GM18858 (cell line): ENCODE data around the gene SMARCA5.
A peak's percentile ranks its signal among the peaks of the same experiment; 100 is the strongest.

Source experiments
- ATAC-seq: cut with Tn5 transposase; IDR thresholded peaks from one replicate; pipeline ENCODE4 v1.9.1; 2021; ENCODE audit not compliant: unreplicated experiment

SMARCA5 gene

DNA sequence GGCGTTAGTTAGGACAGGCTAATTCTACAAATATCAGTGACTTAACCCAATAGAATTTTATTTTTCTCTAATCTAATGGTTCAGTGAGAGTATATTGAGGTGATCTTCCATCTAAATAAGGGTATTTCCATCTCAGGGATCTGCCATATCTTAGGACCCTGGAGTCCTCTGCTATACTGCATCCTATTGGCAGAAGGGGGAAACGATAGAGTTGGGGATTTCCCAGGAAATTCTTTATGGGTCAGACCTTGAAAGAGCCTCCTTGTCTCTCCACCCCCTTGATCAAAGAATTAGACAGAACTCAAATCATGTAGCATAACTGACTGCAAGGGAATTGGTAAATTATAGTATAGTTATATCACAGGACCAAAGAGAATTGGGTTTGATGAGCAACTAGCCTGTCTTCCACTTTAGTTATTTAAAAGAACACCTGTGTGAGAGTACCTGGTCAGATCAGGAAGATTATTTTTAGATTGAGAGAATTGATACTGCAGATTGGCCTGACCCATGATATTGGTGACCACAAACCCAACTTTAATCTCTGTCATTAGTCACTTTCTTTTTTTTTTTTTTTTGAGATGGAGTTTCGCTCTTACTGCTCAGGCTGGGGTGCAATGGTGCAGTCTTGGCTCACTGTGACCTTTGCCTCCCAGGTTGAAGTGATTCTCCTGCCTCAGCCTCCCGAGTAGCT is 25.6 kb downstream of the SMARCA5 start:
- peak; percentile 61 for ATAC-seq

GRCh38 chr4:143539670-143540023 is 26.1 kb downstream of the SMARCA5 start:
- ATAC-seq, result no peak

DNA sequence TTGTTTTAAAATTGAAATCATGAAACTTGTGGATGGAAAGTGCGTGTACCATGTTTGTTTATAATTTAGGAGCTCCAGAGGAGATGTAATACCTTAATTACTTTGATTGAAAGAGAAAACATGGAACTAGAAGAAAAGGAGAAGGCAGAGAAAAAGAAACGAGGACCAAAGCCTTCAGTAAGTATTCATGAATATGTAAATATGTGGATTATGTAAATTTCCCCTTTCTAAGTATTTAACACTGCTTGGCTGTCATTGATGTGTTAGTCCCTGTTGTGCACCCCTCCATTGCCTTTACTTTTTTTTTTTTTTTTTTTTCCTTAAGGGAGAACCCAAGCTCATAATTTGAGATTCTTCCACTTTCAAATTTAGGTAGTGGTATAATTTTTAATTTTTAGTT is 36.4 kb downstream of the SMARCA5 start:
- ATAC-seq, result no peak

- ATAC-seq, result peak; percentile 53
Measured at GRCh38 chr4:143554728-143555597, 41.5 kb downstream of the SMARCA5 start.

GRCh38 chr4:143555676-143556075 is 42.2 kb downstream of the SMARCA5 start:
- ATAC-seq, result no peak

GRCh38 chr4:143558286-143558685 is 44.8 kb downstream of the SMARCA5 start:
- ATAC-seq, result no peak

GRCh38 chr4:143558823-143559756 is 45.6 kb downstream of the SMARCA5 start:
- peak; percentile 81 for ATAC-seq

GRCh38 chr4:143559757-143560147 is 46.2 kb downstream of the SMARCA5 start:
- no peak for ATAC-seq

DNA sequence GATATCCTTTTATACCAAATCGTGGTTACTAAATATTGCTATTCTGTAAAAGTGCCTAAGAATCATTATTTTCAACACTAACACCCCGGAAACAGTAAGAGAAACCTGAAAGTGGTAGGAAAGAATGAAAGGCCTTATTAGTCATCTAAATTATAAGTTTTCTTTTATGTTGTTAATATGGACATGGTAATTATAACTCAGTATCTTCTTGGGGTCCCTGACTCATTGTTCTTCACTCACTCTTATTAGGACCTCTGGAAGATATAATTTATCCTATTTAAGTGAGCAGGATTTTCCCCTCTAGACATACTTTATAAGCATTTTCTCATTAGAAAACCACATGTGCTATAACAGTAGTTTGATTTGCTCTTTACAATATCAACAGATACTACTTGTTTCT is 51.0 kb downstream of the SMARCA5 start:
- no peak for ATAC-seq

DNA sequence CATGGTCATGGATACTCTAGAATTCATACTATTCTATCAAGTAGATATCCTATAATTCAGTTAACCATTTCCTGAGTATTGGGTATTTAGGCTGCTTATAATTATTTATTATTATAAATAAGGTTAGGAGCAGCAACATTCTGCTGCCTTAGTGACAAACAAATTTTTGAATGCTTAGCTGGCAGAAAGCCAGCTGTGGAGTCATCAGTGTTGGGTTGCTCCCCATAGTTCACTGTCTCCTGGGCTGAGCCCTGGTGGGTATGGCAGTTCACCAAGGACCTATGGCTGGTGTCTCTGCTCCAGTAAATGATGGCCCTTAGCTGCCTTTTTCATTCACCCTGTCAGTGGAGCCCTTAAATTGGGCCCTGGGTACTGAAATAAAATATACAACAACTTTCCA is 61.8 kb downstream of the SMARCA5 start:
- no peak for ATAC-seq

GRCh38 chr4:143581331-143581946 is 67.9 kb downstream of the SMARCA5 start:
- ATAC-seq, result no peak

GRCh38 chr4:143585548-143585947 is 72.0 kb downstream of the SMARCA5 start:
- ATAC-seq, result no peak

GRCh38 chr4:143586080-143586479 is 72.6 kb downstream of the SMARCA5 start:
- ATAC-seq, result no peak

- no peak for ATAC-seq
Measured at GRCh38 chr4:143587703-143588102, 74.2 kb downstream of the SMARCA5 start.

- no peak for ATAC-seq
Measured at GRCh38 chr4:143597276-143597675, 83.8 kb downstream of the SMARCA5 start.

DNA sequence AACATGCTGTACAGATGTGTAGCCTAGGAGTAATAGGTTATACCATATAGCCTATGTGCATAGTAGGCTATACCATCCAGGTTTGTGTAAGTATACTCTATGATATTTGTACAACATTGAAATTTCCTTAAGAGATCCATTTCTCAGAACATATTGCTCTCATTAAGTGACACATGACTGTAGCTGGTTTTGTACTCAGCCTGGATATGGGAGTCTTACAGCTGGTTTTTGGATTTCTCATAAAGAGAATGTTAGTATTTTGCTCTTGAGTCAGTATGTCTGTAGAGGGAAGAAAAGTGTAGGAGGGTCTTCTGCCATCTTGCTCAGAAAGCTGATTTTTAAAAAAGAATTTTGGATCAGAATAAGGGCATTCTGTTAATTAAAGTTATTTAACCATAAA is 85.3 kb downstream of the SMARCA5 start:
- ATAC-seq, result no peak

- ATAC-seq, result no peak
Measured at GRCh38 chr4:143599827-143600226, 86.3 kb downstream of the SMARCA5 start.

- no peak for ATAC-seq
Measured at GRCh38 chr4:143606480-143606879, 93.0 kb downstream of the SMARCA5 start.
